Peyer's patch (tissue), 4 donors: ENCODE results near the gene CLMP.

Source experiments
- POLR2A ChIP-seq, 2 donors: fragments of 450-650 bp; IDR thresholded peaks; one replicate each; pipeline ENCODE4 v1.5.1; 2017; ENCODE audit warnings: antibody characterized with exemption in 2 of 2, mild to moderate bottlenecking in 2 of 2, moderate library complexity in 2 of 2
- TF ChIP-seq, protein P1 (sequence below), 6 experiments: fragments of 450-650 bp in 4 of 6; fragments of 200-600 bp in 2 of 6; sonication (generic) in 1 of 6; IDR thresholded peaks; one replicate each; pipeline ENCODE4 v1.5.1; 2017 to 2019; ENCODE audit warnings: antibody characterized with exemption in 6 of 6, mild to moderate bottlenecking in 3 of 6, moderate library complexity in 1 of 6

GRCh38 chr11:123163621-123164020 is 31.4 kb downstream of the CLMP start:
- no peak for TF ChIP-seq POLR2A (IDR thresholded peaks at IDR 0.05)
- TF ChIP-seq, protein P1, sequence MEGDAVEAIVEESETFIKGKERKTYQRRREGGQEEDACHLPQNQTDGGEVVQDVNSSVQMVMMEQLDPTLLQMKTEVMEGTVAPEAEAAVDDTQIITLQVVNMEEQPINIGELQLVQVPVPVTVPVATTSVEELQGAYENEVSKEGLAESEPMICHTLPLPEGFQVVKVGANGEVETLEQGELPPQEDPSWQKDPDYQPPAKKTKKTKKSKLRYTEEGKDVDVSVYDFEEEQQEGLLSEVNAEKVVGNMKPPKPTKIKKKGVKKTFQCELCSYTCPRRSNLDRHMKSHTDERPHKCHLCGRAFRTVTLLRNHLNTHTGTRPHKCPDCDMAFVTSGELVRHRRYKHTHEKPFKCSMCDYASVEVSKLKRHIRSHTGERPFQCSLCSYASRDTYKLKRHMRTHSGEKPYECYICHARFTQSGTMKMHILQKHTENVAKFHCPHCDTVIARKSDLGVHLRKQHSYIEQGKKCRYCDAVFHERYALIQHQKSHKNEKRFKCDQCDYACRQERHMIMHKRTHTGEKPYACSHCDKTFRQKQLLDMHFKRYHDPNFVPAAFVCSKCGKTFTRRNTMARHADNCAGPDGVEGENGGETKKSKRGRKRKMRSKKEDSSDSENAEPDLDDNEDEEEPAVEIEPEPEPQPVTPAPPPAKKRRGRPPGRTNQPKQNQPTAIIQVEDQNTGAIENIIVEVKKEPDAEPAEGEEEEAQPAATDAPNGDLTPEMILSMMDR (IDR thresholded peaks at IDR 0.05), result no peak
